HepG2 (cell line): ENCODE data around the gene NCAM2. TPM values are rescaled to one million over a fixed set of nuclear protein-coding genes. Genes with fewer than 3 reads are reported as not detected.

Source experiments
- ATAC-seq: fragments of 200-7000 bp; cut with Tn5 transposase; 3 replicates; pipeline ENCODE4 v1.9.1; 2020; ENCODE audit warnings: mild to moderate bottlenecking, moderate library complexity
- BruUV-seq: library from RNA; stranded (reverse); fragments of 400-500 nt; replicated peaks from 2 replicates; lab custom pipeline; 2021; lab: Mats Ljungman, UMichigan
- CTCF ChIA-PET: fragments of 300-600 bp; formaldehyde crosslinking; extraction: SDS; loops from one replicate; lab custom pipeline; 2021; ENCODE audit warnings: low total read pairs, inconsistent platforms, low intra/inter-chr PET ratio; lab: Yijun Ruan, JAX
- POLR2A ChIA-PET: fragments of 350-600 bp; sonication (Branson Sonifier 250); formaldehyde crosslinking; loops from one replicate; lab custom pipeline; 2020; ENCODE audit warnings: antibody characterized with exemption, inconsistent platforms; lab: Yijun Ruan, JAX
- DNase-seq: peaks from one replicate; pipeline ENCODE4 v3.0.0-alpha.2; 2015; ENCODE audit warnings: low spot score
- FAIRE-seq: peaks from 3 replicates; lab custom pipeline; 2011; peaks lifted over from hg19 to GRCh38; lab: Jason Lieb, UNC
- H2AFZ ChIP-seq: one replicate; pipeline ENCODE4 v1.6.1; 2011; ENCODE audit warnings: low read length, inconsistent platforms
- H3K27ac ChIP-seq: fragments of 300-600 bp; 3 replicates; pipeline ENCODE4 v1.8.0; 2011; ENCODE audit warnings: mixed run types, mild to moderate bottlenecking, mixed read lengths, low read length, inconsistent platforms; ENCODE audit not compliant: insufficient read depth; ENCODE audit errors: extremely low read length
- H3K27me3 ChIP-seq, 2 experiments: fragments of 200-600 bp in 1 of 2; 2 replicates in 1 of 2; 3 replicates in 1 of 2; pipeline versions ENCODE4 v1.6.0 to v1.8.0; 2011; ENCODE audit warnings: low read length in 2 of 2, mild to moderate bottlenecking in 2 of 2, moderate library complexity in 2 of 2, inconsistent platforms in 1 of 2; ENCODE audit not compliant: insufficient read depth in 2 of 2, control insufficient read depth in 1 of 2
- H3K36me3 ChIP-seq, 2 experiments: fragments of 200-600 bp in 1 of 2; replicated peaks in 1 of 2; 2 replicates in 1 of 2; 3 replicates in 1 of 2; pipeline versions ENCODE4 v1.5.1 to v1.8.0; 2011; ENCODE audit warnings: low read length in 2 of 2, inconsistent platforms in 1 of 2; ENCODE audit not compliant: insufficient read depth in 2 of 2, control insufficient read depth in 1 of 2
- H3K4me1 ChIP-seq: 2 replicates; pipeline ENCODE4 v1.5.1; 2012; ENCODE audit warnings: low read length, inconsistent platforms; ENCODE audit not compliant: insufficient read depth
- H3K4me2 ChIP-seq: 2 replicates; pipeline ENCODE4 v1.6.0; 2011; ENCODE audit warnings: low read depth, low read length, inconsistent platforms
- H3K4me3 ChIP-seq, 3 experiments: fragments of 200-600 bp in 1 of 3; sonication (generic), shearing (Covaris generic) in 1 of 3; replicated peaks in 1 of 3; 2 replicates each; pipeline ENCODE4 v1.5.1; 2011 to 2016; ENCODE audit warnings: low read length in 3 of 3, inconsistent platforms in 2 of 3, low read depth in 2 of 3, mild to moderate bottlenecking in 2 of 3, control low read depth in 1 of 3, mixed read lengths in 1 of 3; ENCODE audit not compliant: insufficient read depth in 1 of 3
- H3K79me2 ChIP-seq: one replicate; pipeline ENCODE4 v1.6.1; 2011; ENCODE audit warnings: low read length, inconsistent platforms; ENCODE audit not compliant: insufficient read depth
- H3K9ac ChIP-seq: 2 replicates; pipeline ENCODE4 v1.6.0; 2011; ENCODE audit warnings: mild to moderate bottlenecking, low read depth, low read length, inconsistent platforms; ENCODE audit not compliant: insufficient read depth
- H3K9me3 ChIP-seq: 2 replicates; pipeline ENCODE4 v1.5.1; 2012; ENCODE audit warnings: mild to moderate bottlenecking, low read length
- H4K20me1 ChIP-seq: 2 replicates; pipeline ENCODE4 v1.6.0; 2011; ENCODE audit warnings: inconsistent platforms, mild to moderate bottlenecking, low read length, moderate library complexity; ENCODE audit not compliant: insufficient read depth
- MAF1 ChIP-seq: sonication (generic); formaldehyde crosslinking; IDR thresholded peaks from 2 replicates; pipeline ENCODE4 v1.5.0; 2020; ENCODE audit warnings: missing genetic modification reagents, borderline replicate concordance
- MED1 ChIP-seq: sonication (generic); formaldehyde crosslinking; IDR thresholded peaks from 2 replicates; pipeline ENCODE4 v1.4.0; 2020; ENCODE audit warnings: missing genetic modification reagents
- NONO ChIP-seq, 2 experiments: fragments of 450-650 bp in 1 of 2; sonication (generic) in 1 of 2; formaldehyde crosslinking in 1 of 2; IDR thresholded peaks in 1 of 2; conservative IDR thresholded peaks in 1 of 2; 2 replicates each; pipeline versions ENCODE4 v1.6.1 to v1.8.0; 2017 to 2022; ENCODE audit warnings: mild to moderate bottlenecking in 1 of 2, missing genetic modification reagents in 1 of 2, moderate library complexity in 1 of 2
- TBX3 ChIP-seq: fragments of 450-650 bp; IDR thresholded peaks from 2 replicates; pipeline ENCODE4 v1.6.1; 2017; ENCODE audit warnings: antibody characterized with exemption, mild to moderate bottlenecking, inconsistent platforms, borderline replicate concordance
- ZNF746 ChIP-seq: sonication (generic); formaldehyde crosslinking; IDR thresholded peaks from 2 replicates; pipeline ENCODE4 v1.8.0; 2022; ENCODE audit warnings: mild to moderate bottlenecking, missing genetic modification reagents
- WGBS: methylation state at CpG from one replicate; pipeline ENCODE4 v1.1.6; 2017; ENCODE audit warnings: low lambda C conversion rate; 5-methylcytosine and 5-hydroxymethylcytosine counted together
- in situ Hi-C: cut with HindIII; loops from 2 replicates; pipeline ENCODE4 v1.10.0; 2017; ENCODE audit warnings: low pct_unique_long_range_greater_than_20kb; ENCODE audit not compliant: extremely low pct_ligation_motif_present
- intact Hi-C: fragments of 100-400 bp; cut with micrococcal nuclease; formaldehyde crosslinking; loops from one replicate; pipeline ENCODE4 v1.10.0; 2022; ENCODE audit not compliant: unreplicated experiment
- polyA plus RNA-seq, 8 experiments: library from polyadenylated mRNA; depleted of rRNA in 3 of 8; stranded (reverse) in 7 of 8; unstranded in 1 of 8; fragments of >200 nt; fragmentation: Illumina TruSeq in 4 of 8; extraction: Trizol in 4 of 8; gene quantifications; 2 replicates each; pipeline versions ENCODE4 v1.2.1 to v1.2.3, GENCODE V29; 2011 to 2016; ENCODE audit warnings: low read depth in 4 of 8, missing spikeins in 1 of 8, mixed read lengths in 1 of 8; ENCODE audit not compliant: insufficient read depth in 1 of 8
- total RNA-seq, 5 experiments: library from RNA; depleted of rRNA; stranded (reverse); fragments of >200 nt; fragmentation: Illumina TruSeq; extraction: Trizol; gene quantifications; 2 replicates each; pipeline ENCODE4 v1.2.3, GENCODE V29; 2016; ENCODE audit warnings: low read depth in 1 of 5
- TF ChIP-seq, protein P1 (sequence below): IDR thresholded peaks from 2 replicates; pipeline ENCODE4 v1.6.1; 2012; ENCODE audit warnings: low read depth, low read length, improper control_type of control experiment
- TF ChIP-seq, protein P2 (sequence below): sonication (generic); formaldehyde crosslinking; IDR thresholded peaks from 2 replicates; pipeline ENCODE4 v1.5.1; 2020; ENCODE audit warnings: mild to moderate bottlenecking, missing genetic modification reagents, moderate library complexity
- TF ChIP-seq, protein P3 (sequence below): IDR thresholded peaks from 2 replicates; pipeline ENCODE4 v1.6.1; 2016; ENCODE audit warnings: low read depth
- TF ChIP-seq, protein P4 (sequence below): sonication (generic); formaldehyde crosslinking; IDR thresholded peaks from 2 replicates; pipeline ENCODE4 v1.4.0; 2020; ENCODE audit warnings: missing genetic modification reagents, borderline replicate concordance
- TF ChIP-seq, protein P5 (sequence below): sonication (generic); formaldehyde crosslinking; IDR thresholded peaks from 2 replicates; pipeline ENCODE4 v1.4.0; 2020; ENCODE audit warnings: missing genetic modification reagents

Gene NCAM2
- total and polyA plus RNA-seq, 2 of the 13 experiments (the other 11 are each of a cell fraction or from before 2014, with no cell fraction given): not detected

DNA sequence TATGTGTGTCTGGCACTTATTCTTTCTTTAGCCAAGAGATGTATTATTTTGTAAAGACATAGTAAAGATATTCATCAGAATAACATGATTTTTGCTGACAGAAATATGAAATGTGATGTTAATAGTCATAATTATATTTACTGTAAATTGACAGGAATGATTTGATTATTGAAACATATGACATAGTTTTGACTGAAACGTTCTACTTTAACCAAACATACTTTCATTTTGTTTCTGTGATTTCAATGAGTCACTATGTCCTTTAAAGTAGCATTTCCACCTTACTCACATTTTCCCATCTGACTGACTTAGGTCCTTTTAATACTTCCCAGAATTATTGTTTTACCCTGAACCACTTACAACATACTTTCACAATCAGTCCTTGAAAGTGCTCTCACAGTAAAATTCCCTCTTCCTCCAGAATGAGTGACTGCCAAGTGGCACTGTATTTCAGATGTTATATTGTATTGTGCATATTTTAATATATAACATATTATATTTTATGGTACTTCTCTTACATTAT, 437.9 kb downstream of the NCAM2 start:
- FAIRE-seq: no peak
- 4% methylated on average over 1 of the region's 1 CpG for WGBS
- ChIA-PET POLR2A (no interaction called here), CTCF (no interaction called here)
- Histone ChIP-seq H3K9ac (no peak overlapping the region), H3K79me2 (no peaks in the 10 kb centered on the region), H3K4me3 (no peak overlapping the region), H2AFZ (no peak overlapping the region), H3K4me2 (no peak overlapping the region), H3K36me3 (no peaks in the 10 kb centered on the region), H3K9me3 (peaks cover 83% of the 10 kb centered on the region), H3K27ac (no peak overlapping the region), H3K4me1 (no peaks in the 10 kb centered on the region), H4K20me1 (no peaks in the 10 kb centered on the region), H3K27me3 (no peaks in the 10 kb centered on the region)
- in situ Hi-C loops (no loop called here), intact Hi-C loops (no loop called here)
- BruUV-seq: no TSS peak
- DNase-seq: no peak
- ATAC-seq: no peak
- TF ChIP-seq, protein P1, sequence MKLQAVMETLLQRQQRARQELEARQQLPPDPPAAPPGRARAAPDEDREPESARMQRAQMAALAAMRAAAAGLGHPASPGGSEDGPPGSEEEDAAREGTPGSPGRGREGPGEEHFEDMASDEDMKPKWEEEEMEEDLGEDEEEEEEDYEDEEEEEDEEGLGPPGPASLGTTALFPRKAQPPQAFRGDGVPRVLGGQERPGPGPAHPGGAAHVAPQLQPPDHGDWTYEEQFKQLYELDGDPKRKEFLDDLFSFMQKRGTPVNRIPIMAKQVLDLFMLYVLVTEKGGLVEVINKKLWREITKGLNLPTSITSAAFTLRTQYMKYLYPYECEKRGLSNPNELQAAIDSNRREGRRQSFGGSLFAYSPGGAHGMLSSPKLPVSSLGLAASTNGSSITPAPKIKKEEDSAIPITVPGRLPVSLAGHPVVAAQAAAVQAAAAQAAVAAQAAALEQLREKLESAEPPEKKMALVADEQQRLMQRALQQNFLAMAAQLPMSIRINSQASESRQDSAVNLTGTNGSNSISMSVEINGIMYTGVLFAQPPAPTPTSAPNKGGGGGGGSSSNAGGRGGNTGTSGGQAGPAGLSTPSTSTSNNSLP: no peak
- TF ChIP-seq, protein P2, sequence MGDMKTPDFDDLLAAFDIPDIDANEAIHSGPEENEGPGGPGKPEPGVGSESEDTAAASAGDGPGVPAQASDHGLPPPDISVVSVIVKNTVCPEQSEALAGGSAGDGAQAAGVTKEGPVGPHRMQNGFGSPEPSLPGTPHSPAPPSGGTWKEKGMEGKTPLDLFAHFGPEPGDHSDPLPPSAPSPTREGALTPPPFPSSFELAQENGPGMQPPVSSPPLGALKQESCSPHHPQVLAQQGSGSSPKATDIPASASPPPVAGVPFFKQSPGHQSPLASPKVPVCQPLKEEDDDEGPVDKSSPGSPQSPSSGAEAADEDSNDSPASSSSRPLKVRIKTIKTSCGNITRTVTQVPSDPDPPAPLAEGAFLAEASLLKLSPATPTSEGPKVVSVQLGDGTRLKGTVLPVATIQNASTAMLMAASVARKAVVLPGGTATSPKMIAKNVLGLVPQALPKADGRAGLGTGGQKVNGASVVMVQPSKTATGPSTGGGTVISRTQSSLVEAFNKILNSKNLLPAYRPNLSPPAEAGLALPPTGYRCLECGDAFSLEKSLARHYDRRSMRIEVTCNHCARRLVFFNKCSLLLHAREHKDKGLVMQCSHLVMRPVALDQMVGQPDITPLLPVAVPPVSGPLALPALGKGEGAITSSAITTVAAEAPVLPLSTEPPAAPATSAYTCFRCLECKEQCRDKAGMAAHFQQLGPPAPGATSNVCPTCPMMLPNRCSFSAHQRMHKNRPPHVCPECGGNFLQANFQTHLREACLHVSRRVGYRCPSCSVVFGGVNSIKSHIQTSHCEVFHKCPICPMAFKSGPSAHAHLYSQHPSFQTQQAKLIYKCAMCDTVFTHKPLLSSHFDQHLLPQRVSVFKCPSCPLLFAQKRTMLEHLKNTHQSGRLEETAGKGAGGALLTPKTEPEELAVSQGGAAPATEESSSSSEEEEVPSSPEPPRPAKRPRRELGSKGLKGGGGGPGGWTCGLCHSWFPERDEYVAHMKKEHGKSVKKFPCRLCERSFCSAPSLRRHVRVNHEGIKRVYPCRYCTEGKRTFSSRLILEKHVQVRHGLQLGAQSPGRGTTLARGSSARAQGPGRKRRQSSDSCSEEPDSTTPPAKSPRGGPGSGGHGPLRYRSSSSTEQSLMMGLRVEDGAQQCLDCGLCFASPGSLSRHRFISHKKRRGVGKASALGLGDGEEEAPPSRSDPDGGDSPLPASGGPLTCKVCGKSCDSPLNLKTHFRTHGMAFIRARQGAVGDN (CRISPR knock-in tag): no peak
- TF ChIP-seq MAF1 (no peak), MED1 (CRISPR knock-in tag) (no peak), TBX3 (no peak), NONO (IDR thresholded peaks at IDR 0.05) (no peak), NONO (CRISPR knock-in tag; conservative IDR thresholded peaks at IDR 0.05) (no peak), ZNF746 (CRISPR knock-in tag) (no peak)
- TF ChIP-seq, protein P3, sequence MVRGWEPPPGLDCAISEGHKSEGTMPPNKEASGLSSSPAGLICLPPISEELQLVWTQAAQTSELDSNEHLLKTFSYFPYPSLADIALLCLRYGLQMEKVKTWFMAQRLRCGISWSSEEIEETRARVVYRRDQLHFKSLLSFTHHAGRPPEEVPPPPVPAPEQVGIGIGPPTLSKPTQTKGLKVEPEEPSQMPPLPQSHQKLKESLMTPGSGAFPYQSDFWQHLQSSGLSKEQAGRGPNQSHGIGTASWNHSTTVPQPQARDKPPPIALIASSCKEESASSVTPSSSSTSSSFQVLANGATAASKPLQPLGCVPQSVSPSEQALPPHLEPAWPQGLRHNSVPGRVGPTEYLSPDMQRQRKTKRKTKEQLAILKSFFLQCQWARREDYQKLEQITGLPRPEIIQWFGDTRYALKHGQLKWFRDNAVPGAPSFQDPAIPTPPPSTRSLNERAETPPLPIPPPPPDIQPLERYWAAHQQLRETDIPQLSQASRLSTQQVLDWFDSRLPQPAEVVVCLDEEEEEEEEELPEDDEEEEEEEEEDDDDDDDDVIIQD (CRISPR knock-in tag): no peak
- TF ChIP-seq, protein P4, sequence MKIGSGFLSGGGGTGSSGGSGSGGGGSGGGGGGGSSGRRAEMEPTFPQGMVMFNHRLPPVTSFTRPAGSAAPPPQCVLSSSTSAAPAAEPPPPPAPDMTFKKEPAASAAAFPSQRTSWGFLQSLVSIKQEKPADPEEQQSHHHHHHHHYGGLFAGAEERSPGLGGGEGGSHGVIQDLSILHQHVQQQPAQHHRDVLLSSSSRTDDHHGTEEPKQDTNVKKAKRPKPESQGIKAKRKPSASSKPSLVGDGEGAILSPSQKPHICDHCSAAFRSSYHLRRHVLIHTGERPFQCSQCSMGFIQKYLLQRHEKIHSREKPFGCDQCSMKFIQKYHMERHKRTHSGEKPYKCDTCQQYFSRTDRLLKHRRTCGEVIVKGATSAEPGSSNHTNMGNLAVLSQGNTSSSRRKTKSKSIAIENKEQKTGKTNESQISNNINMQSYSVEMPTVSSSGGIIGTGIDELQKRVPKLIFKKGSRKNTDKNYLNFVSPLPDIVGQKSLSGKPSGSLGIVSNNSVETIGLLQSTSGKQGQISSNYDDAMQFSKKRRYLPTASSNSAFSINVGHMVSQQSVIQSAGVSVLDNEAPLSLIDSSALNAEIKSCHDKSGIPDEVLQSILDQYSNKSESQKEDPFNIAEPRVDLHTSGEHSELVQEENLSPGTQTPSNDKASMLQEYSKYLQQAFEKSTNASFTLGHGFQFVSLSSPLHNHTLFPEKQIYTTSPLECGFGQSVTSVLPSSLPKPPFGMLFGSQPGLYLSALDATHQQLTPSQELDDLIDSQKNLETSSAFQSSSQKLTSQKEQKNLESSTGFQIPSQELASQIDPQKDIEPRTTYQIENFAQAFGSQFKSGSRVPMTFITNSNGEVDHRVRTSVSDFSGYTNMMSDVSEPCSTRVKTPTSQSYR: no peak
- TF ChIP-seq, protein P5, sequence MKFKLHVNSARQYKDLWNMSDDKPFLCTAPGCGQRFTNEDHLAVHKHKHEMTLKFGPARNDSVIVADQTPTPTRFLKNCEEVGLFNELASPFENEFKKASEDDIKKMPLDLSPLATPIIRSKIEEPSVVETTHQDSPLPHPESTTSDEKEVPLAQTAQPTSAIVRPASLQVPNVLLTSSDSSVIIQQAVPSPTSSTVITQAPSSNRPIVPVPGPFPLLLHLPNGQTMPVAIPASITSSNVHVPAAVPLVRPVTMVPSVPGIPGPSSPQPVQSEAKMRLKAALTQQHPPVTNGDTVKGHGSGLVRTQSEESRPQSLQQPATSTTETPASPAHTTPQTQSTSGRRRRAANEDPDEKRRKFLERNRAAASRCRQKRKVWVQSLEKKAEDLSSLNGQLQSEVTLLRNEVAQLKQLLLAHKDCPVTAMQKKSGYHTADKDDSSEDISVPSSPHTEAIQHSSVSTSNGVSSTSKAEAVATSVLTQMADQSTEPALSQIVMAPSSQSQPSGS (CRISPR knock-in tag): no peak
